Measurements from ENCODE around the gene OR2AG2.

The OR2AG2 gene

GRCh38 chr11:6738590-6738989, 33.2 kb downstream of the OR2AG2 start:
- TF ChIP-seq, protein P1, sequence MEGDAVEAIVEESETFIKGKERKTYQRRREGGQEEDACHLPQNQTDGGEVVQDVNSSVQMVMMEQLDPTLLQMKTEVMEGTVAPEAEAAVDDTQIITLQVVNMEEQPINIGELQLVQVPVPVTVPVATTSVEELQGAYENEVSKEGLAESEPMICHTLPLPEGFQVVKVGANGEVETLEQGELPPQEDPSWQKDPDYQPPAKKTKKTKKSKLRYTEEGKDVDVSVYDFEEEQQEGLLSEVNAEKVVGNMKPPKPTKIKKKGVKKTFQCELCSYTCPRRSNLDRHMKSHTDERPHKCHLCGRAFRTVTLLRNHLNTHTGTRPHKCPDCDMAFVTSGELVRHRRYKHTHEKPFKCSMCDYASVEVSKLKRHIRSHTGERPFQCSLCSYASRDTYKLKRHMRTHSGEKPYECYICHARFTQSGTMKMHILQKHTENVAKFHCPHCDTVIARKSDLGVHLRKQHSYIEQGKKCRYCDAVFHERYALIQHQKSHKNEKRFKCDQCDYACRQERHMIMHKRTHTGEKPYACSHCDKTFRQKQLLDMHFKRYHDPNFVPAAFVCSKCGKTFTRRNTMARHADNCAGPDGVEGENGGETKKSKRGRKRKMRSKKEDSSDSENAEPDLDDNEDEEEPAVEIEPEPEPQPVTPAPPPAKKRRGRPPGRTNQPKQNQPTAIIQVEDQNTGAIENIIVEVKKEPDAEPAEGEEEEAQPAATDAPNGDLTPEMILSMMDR (IDR thresholded peaks at IDR 0.05; ENCODE audit: low read depth, low read length): no peak
- H3K4me3 ChIP-seq (ENCODE audit: low read depth, low read length): no peak overlapping the region

DNA sequence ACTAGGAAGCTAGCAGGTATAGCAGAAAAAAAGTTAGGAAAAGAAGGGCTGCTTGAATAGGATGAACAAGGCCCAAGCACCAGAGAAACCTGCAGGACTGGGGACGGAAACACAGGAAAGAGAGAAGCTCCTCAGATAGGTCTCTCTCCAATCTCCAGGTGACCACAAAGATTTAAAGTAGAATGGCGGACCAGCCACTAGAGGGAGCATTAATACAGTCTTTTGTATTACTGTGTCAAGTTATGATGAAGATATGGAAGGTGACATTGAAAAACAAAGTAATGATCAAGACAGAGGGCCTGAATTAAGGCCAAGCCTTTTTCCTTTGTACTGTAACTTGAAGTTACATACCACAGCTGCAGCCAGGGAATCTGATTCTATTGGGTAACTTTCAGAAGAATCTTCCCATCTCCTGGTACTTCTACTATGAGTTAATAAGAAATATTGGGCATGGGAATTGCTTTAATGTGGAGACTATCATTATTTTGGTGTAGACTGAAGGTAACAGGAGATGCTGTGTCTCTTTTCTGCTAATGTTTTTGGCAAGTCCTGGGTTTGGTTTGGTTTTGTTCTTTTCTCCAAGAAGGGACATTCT, 33.8 kb downstream of the OR2AG2 start:
- no peak overlapping the region for H3K4me3 ChIP-seq (ENCODE audit: low read depth, low read length)
- TF ChIP-seq, protein P1 (IDR thresholded peaks at IDR 0.05; ENCODE audit: low read depth, low read length): peak; percentile 57; the same call in 1 of the 2 replicates

DNA sequence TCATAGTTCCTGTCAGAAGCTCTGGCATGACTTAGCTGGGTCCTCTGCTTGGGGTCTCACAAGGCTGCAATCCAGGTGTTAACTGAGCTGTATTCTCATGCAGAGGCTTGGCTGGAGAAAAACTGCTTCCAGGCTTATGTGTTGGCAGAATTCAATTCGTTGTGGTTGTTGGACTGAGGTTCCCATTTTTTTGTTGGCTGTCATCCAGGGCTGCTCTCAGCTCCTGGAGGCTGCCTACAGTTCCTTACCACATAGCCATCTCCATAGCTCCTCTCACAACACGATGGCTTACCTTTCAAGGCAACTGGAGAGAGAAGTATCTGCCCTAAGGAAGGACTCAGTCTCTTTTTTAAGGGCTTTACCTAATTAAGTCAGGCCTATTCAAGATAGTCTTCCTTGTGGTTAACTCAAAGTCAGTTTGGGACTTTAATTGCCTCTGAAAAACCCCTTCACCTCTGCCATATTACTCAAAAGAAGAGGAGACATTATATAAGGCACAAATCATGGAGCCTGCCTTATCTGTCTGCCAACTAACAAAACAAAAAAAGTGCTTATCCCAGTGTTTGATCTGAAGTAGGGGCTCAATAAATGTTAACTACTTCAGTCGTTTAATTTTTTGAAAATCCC, 35.2 kb downstream of the OR2AG2 start:
- TF ChIP-seq, protein P1 (IDR thresholded peaks at IDR 0.05; ENCODE audit: low read depth, low read length): no peak
- H3K4me3 ChIP-seq (ENCODE audit: low read depth, low read length): no peak overlapping the region

DNA sequence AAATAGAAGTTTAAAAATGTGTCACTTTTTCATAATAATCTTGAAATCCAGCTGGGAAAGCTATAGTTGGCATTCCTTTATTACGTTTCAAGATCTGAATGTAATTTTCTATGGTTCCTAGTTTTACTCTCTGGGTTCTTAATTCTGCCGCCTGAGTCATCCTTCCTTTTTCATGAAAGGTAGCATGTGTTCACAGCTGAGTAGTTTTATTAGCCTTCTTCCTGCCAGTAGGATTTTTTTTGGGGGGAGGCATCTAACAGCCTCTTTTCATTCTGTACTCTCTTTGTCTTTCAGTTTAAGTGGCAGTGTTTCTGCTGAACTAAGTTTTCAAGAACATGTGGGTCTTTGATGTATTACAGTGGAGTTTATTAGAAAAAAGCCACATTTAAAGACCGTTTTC, 36.5 kb downstream of the OR2AG2 start:
- no peak overlapping the region for H3K4me3 ChIP-seq (ENCODE audit: low read depth, low read length)
- TF ChIP-seq, protein P1 (IDR thresholded peaks at IDR 0.05; ENCODE audit: low read depth, low read length): no peak

GRCh38 chr11:6734616-6735015, 37.2 kb downstream of the OR2AG2 start:
- TF ChIP-seq, protein P1 (IDR thresholded peaks at IDR 0.05; ENCODE audit: low read depth, low read length): no peak
- no peak overlapping the region for H3K4me3 ChIP-seq (ENCODE audit: low read depth, low read length)

DNA sequence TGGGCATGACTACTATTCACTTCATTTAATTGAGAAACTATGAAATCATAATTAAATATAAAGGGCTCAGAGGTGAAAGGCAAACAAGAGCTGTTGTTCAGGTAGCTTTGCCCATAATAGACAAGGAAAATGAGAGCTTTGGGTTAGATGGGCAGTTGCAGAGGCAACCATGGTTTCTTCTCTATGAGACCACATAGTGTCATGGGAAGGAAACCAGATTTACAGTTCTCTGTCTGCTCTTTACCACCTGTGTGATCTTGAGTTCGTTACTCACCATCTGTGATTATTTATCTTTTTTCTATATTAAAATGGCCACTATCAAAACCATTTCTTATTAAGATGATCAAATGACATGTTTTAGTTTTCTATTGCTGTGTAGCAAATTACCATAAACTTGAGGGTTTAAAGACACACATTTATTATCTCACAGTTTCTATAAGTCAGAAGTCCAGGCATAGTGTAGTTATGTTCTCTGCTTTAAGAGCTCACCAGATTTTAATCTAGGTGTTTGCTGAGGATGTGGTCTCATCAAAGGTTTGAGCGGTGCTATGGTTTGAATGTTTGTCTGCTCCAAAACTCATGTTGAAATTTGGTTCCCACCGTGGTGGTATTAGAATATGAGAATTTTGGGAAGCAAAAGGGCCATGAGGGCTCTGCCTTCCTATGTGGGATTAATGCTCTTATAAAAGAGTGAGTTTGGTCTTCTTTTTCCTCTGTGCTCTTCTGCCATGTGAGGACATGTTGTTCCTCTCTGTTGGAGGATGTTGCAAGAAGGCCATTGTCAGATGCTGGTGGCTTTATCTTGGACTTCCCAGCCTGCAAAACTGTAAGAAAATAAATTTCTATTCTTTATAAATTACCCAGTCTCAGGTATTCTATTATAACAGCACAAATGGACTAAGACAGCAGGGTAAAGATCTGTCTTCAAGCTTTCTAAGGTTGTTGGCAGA, 38.2 kb downstream of the OR2AG2 start:
- TF ChIP-seq, protein P1 (IDR thresholded peaks at IDR 0.05; ENCODE audit: low read depth, low read length): no peak
- H3K4me3 ChIP-seq (ENCODE audit: low read depth, low read length): no peak overlapping the region
